ENCODE results near the gene COL16A1.

Gene COL16A1

DNA sequence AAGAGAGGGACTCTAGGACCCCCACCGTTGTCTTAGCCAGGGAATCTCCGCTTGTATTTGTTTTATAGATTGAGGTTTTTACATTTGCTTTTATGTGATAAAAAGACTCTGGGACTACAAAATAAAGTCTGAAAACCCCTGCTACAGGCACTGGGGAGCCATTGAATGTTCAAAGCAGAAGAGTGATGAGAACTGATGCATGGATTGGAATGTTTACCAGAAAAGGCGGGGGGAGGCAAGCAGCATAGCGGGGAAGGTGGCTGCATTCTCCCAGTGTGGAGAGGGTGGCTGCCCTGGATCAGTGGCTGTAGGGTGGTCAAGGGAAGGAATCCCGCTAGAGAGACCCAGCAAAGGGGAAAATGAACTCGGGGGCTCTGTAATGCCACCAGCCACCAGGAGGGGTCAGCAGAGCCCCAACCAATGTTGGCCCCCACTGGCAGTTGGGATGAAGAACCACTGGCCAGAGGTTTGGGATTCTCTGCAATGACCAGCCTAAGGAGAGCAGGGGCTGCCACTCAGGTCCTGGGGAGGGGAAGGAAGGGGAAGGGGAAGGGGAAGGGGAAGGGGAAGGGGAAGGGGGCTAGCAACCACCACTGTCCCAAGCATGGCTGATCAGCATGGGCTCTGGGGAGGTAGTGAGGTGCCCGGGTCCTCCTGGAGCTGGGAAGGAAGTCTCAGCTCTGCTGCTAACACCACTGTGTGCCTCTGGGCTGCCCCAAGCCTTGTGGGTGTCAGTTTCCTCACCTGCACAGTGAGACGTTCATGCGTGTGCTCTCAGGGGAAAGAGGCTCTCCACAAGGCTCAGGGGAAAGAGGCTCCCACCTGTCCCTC is 40.0 kb downstream of the COL16A1 start:
- peak; percentile 88 for DNase-seq
- H3K27me3 Mint-ChIP-seq (ENCODE audit: low read depth, poor library complexity), result peaks cover 10% of the 10 kb centered on the region
- peaks cover 24% of the 10 kb centered on the region for H3K4me1 Mint-ChIP-seq
- H3K36me3 Mint-ChIP-seq (ENCODE audit: low read depth), result no peaks in the 10 kb centered on the region
- no peak overlapping the region for H3K27ac Mint-ChIP-seq
- H3K9me3 Mint-ChIP-seq, result no peaks in the 10 kb centered on the region
- H3K4me3 Mint-ChIP-seq, result no peak overlapping the region
- TF ChIP-seq, protein P1, sequence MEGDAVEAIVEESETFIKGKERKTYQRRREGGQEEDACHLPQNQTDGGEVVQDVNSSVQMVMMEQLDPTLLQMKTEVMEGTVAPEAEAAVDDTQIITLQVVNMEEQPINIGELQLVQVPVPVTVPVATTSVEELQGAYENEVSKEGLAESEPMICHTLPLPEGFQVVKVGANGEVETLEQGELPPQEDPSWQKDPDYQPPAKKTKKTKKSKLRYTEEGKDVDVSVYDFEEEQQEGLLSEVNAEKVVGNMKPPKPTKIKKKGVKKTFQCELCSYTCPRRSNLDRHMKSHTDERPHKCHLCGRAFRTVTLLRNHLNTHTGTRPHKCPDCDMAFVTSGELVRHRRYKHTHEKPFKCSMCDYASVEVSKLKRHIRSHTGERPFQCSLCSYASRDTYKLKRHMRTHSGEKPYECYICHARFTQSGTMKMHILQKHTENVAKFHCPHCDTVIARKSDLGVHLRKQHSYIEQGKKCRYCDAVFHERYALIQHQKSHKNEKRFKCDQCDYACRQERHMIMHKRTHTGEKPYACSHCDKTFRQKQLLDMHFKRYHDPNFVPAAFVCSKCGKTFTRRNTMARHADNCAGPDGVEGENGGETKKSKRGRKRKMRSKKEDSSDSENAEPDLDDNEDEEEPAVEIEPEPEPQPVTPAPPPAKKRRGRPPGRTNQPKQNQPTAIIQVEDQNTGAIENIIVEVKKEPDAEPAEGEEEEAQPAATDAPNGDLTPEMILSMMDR (IDR thresholded peaks at IDR 0.05), result peak; percentile 85

DNA sequence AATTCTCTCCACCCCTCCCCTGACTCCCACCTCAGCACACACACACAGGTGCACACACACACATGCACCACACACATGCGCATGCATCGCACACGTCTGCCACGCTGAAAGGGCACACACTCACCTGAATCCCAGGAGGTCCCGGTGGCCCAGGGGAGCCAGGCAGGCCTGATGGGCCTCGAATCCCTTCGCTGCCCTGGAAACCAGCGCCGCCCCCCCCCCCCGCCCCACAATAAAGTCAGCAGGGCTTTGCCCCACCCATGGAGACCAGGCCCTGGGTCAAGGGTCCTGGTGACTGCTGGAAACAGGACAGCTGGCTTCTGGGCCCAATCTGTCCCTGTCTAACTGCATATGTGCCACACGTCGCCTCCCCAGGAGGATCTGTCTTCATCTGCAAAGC is 41.4 kb downstream of the COL16A1 start:
- Mint-ChIP-seq H3K36me3 (ENCODE audit: low read depth) (no peaks in the 10 kb centered on the region), H3K9me3 (no peaks in the 10 kb centered on the region), H3K27ac (no peak overlapping the region), H3K4me1 (peaks cover 19% of the 10 kb centered on the region), H3K27me3 (ENCODE audit: low read depth, poor library complexity) (peaks cover 10% of the 10 kb centered on the region), H3K4me3 (no peak overlapping the region)
- no peak for DNase-seq
- TF ChIP-seq, protein P1 (IDR thresholded peaks at IDR 0.05), result no peak

DNA sequence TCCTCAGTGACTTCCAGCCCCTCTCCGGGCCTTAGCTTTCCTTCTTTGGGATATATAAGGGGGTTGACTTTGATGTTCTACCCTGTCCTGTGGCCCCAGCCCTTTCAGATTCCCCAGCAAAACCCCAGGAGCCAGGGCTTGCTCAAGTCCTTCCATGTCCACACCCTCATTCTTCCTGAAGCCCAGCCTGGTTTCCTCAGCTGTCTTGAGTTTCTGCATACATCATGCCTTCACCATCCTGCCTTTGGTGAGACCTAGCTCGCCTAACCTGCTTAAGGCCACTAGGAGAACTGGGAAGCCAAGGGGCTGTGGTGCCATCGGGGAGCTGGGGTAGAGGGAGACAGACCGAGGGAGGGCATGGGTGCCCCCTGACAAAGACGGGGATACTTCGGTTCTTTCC is 42.0 kb downstream of the COL16A1 start:
- TF ChIP-seq, protein P1 (IDR thresholded peaks at IDR 0.05), result no peak
- DNase-seq, result no peak
- Mint-ChIP-seq H3K36me3 (ENCODE audit: low read depth) (no peaks in the 10 kb centered on the region), H3K9me3 (no peaks in the 10 kb centered on the region), H3K27me3 (ENCODE audit: low read depth, poor library complexity) (peaks cover 13% of the 10 kb centered on the region), H3K27ac (no peak overlapping the region), H3K4me1 (peaks cover 16% of the 10 kb centered on the region), H3K4me3 (no peak overlapping the region)

DNA sequence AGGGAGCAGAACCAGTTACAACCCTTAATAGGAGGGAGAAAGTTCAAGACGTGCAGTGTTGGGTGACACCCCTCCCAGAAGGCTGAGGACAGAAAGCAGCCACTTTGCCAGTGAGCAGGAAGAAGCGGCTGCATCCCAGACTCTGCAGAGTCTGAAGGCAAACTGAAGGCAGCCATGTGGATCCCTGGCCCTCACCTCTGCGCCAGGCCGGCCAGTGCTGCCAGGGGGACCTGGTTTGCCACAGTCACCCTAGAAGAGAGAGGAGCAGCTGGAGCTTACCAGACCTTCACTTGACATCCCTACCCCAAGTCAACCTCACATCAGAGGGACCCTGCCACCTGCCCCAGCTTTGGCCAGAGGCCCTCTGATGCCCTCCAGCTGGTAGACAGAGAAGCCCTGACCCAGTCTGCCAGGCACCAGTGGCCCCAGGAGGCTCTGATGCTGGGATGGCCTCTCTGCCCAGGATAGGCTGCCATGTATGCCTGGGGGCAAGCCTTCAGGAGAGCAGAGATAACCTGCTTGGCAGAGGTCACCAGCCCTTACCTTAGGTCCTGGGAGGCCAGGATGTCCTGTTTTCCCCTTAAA is 42.9 kb downstream of the COL16A1 start:
- Mint-ChIP-seq H3K4me1 (peaks cover 8% of the 10 kb centered on the region), H3K27me3 (ENCODE audit: low read depth, poor library complexity) (peaks cover 18% of the 10 kb centered on the region), H3K4me3 (no peak overlapping the region), H3K27ac (no peak overlapping the region), H3K9me3 (no peaks in the 10 kb centered on the region), H3K36me3 (ENCODE audit: low read depth) (no peaks in the 10 kb centered on the region)
- TF ChIP-seq, protein P1 (IDR thresholded peaks at IDR 0.05), result no peak
- DNase-seq, result no peak

DNA sequence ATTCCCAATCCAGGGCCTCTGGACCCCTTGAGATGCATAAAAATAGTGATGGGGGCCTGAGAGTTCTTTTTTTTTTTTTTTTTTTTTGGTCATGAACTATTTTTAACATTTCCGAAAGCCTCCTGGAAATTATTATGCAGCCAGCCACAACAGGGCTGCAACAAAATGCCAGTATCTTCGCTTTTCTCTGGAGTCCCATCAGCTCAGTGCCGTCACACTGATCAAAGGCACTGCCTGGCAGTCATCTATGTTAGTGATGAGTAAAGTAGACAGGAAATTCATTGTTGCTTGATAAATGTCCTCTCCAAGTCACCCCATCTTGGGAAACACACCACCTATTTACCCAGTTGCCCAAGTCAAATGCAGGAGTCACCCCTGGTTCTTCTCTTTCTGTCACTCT is 43.9 kb downstream of the COL16A1 start:
- Mint-ChIP-seq H3K4me3 (no peak overlapping the region), H3K4me1 (peaks cover 8% of the 10 kb centered on the region), H3K27ac (no peak overlapping the region), H3K9me3 (no peaks in the 10 kb centered on the region), H3K36me3 (ENCODE audit: low read depth) (no peaks in the 10 kb centered on the region), H3K27me3 (ENCODE audit: low read depth, poor library complexity) (peaks cover 18% of the 10 kb centered on the region)
- TF ChIP-seq, protein P1 (IDR thresholded peaks at IDR 0.05), result no peak
- DNase-seq, result no peak
